Pulmonary artery endothelial cell (primary cell): Measurements from ENCODE around the gene MYL5. TPM values are rescaled to one million over a fixed set of nuclear protein-coding genes. Genes with fewer than 3 reads are reported as not detected.
"Not testable (repeated sequence)": the region's sequence is repeated elsewhere in the genome, so short reads cannot be mapped to it uniquely, and the experiment has no call there.

Experiments
- DNase-seq: peaks from one replicate; pipeline ENCODE4 v3.0.0-alpha.2; 2011; ENCODE audit warnings: low read depth, low spot score
- total RNA-seq: library from RNA; depleted of rRNA; stranded (reverse); fragments of >200 nt; gene quantifications from 2 replicates; pipeline ENCODE4 v1.2.3, GENCODE V29; 2014

The MYL5 gene
- total RNA-seq, 1 donor from 2014 or later: 13.5 TPM

DNA sequence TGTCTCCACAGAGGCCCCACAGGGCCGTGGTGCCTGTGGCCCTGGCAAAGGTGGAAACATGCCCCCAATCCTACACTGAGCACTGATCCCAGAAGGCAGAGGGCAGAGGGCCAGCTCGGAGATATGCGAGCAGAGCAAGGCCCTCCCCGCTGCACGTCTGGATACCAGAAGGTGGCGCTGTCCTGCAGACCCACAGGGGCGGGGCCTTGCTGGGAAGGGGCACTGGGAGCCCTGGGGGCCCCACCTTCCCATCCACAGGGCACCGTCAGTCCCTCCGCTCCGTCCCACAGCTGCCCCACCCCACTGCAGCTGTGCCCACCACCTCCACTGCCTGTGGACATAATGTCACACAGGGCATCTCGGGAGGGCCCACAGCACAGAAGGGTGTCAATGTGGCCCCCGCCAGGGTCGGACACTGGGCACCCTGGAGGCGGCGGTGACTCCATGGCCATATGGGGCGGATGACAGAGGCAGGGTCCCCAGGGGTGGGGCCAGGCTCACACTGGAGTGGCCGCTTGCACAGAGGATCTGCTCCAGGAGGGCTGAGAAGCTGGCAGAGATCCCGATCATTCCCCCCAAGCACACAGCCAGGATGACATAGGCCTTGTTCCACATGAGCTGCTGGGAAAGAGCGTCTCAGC lies 9.8 kb downstream of the MYL5 start:
- DNase-seq: peak; percentile 41

- no peak for DNase-seq
Observed at GRCh38 chr4:684623-685327, 10.4 kb downstream of the MYL5 start.

DNA sequence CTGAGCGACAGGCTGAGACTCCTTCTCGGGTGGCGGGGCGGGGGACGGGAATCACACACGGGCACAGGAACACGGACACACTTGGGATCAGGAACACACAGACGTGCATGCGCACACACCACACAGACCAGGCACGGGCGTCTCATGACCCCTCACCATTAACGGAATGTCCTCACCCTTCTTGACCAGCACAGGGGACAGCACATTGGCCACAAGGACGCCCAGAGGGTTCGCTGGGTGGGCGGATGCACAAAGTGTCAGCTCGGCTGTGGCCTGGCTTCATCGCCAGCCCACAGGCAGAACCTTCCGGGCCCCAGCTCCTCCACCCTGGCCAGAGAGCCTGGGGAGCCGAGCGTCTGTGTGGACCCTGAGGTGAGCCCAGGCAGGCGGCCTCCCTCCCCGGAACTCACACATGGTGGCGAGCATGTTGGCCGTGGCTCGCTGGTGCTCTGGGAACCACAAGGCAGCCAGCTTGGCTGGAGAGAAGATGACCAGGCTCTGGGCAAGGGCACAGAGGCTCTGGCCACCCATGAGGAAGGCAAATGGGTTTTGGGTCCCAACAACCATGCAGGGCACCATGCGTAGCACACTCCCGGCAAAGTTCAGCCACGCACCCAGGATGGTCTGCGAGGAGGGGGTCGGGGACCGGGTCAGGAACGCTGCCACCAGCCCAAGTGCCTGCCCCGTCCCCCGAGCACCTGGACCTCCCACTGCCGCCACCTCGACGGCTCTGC lies 11.5 kb downstream of the MYL5 start:
- DNase-seq: no peak

DNA sequence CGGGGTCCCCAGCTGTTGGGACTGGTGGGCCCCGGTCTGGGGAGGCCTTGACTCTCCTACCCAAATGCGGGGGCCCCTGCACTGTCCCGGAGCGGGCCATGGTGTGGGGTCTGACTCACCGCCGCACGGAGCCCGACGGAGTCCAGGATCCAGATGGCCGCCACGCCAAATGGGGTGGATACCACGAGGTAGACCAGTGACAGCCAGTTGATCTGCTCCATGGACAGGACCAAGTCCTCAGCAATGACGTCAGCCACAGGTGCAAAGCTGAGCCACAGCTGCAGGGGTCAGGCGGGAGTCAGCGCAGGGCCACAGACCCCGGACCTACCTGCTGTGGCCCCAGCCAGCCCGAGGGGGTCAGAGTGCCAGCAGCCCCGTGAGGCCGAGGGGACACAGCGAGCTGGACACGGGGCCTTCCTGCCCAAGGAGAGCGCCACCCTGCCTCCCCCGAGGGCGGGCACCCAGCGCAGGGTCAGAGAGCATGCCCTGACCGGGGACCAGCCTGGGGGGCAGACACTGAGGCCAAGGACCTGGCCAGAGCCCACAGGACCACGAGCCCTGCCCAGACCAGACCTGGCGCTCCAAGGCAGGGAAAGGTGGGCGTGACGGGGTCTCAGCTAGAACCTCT lies 12.2 kb downstream of the MYL5 start:
- no peak for DNase-seq

DNA sequence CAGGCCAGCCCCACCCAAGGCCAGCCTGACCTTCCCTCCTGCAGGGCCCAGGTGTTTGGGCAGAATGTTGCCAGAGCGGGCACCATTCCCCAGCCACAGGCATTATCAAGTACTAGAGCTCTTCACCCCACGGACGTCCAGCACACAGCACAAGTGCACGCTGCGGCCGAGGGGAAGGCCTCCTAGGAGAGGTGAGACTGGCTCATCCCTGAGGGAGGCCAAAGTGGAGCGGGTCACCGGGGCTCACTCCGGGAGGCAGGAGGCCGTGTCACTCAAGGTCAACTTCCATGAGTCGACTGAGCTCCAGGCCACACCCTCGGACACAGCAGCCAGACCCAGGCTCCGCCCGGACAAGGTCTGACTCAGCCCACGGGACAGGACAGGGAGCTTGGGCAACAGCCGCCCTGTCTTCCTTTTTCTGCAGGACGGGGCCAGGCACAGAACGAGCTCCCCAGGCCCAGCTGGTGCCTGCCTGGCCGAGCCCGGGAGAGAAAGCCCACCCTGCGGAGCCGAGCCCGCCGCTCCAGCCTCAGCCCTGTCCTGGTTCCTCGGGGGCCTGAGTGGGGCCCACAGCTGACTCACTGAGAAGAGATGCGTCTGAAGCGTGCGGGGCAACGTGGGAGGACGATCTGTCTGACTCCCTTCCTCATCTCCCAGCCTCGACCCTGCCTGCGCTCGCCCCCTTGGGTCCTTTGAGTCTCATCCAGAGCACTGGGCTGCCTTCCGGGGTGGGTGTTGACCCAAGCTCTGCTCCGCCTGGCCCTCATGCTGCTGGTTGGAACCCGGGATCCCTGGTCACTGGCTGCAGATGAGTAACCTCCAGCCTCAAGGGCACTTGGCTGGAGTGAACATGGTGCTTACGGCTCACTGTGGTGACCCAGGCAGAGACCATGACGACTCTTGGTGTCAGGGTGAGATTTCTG lies 13.0 kb downstream of the MYL5 start:
- DNase-seq: peak; percentile 45

- DNase-seq: no peak
Observed at GRCh38 chr4:687971-688853, 13.9 kb downstream of the MYL5 start.

DNA sequence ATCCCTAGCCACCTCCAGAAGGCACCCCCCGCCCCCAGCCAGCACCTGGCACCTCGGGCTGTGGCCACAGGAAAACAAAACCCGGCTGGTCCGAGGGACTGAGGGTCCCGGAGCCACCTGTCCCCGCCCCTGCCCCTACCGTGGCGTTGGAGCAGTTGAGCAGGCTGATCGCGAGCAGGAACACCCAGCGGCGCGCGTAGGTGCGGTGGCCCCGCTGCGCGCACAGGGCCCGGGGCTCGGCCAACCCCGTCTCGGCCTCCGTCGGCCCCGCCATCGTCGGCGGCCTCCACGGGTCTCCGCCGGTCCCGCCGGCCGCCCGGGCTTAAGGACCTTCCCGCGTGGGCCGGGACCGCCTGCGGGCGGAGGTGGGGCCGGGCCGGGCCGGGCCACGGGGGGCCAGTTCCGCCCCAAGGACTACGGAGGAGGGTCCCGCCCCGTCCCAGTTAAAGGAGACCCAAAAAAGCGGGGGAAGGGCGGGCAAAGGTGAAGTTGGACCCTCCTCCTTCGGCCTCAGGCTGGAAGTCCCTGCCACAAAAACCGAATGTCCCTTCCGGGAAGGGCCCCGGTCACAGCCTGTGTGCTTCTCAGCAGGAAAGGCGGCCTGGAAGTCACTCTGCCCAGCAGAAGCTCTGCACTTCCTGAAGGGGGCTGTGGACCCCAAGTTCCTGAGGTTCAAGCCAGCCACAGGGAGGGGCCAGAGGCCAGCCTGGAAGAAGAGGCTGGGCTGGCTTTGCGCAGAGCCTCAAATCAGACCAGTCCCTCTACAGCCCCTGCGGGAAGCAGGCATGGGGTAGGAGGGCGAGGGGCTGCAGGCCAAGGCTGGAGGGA lies 14.7 kb downstream of the MYL5 start, which contains the start of gene SLC49A3:
TSS of gene SLC49A3 (minus strand) at position 298 of the 828 bp plus-strand sequence. CDS start at position 274, 24 bp downstream.
- no peak for DNase-seq

DNA sequence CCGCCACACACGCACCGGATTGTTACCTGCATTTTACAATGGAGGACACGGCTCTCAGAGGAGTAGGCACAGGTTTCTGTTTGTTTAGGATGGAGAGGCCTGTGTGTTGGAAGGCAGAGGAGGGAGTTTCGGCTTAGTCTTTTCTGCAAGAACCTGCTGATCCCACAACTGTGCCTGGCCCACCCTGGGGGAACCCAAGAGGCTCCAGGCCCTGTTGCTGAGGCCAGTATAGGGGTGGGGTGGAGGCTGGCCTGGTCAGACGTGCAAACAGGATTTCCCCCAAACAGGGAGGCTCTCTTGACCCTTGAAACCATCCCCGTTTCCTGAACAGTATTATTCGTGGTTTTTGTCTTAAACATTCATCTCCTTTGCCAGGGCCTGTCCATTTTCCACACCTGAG lies 15.4 kb downstream of the MYL5 start:
- no peak for DNase-seq

DNA sequence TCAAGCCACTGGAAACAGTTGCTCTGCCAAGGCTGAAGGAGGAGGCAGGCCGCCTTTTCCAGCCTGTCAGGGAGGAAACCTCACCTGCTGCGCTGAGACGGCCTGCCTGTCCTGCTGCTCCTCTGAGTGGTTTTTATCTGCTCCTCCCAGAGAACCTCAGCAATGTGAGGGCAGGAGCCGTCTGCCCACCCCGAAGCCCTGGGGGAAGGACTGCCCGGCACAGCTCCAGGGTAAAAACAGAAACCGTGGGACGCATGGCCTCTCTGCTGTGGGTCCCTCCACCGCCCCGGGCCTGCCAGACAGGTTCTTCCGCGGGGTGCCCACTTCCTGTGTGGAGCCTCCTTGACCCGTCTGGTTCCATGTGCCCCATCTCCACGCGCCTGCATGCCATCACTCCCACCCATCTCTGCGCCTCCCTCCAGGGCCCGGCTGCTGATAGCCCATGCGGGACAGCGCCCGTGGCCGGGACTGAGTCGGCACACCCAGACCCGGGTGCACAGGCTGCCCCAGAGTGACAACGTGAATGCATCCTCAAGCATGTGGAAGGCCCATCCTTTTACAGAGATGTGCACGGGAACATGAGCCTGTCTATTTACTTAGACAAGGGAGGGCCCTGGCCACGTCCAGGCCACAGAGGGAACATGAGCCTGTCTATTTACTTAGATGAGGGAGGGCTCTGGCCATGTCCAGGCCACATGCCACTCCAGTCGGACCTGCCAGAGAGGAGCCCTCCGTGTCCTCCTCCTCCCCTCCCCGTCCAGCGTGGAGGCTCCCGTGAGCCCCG lies 18.6 kb downstream of the MYL5 start:
- no peak for DNase-seq

DNA sequence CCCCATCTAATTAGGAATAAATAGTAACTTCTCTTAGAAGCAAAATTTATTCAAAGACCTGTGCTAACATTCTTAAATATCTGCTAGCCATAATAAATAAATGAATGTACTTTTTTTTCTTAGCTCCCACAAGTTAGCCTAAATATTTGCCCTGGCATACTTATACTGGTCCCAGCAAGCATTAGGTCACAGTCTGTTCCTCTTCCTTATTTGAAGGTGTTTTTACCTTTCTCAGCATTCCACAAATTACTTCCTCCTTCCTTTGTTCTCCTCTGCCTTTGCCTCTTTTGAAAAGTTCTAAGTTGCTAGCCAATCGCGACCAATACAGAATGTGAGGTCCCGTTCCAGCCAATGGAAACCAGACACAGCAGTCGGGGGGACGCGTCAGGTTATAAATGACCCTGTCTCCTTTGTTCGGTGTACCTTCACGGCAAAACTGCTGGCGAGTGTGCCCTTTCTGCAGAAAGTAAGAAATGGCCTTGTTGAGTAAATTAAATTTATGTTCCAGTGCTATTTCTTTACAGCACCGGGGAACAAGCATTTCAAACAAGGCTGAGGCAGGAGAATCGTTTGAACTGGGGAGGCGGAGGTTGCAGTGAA lies 20.1 kb downstream of the MYL5 start:
- DNase-seq: not testable (repeated sequence)

DNA sequence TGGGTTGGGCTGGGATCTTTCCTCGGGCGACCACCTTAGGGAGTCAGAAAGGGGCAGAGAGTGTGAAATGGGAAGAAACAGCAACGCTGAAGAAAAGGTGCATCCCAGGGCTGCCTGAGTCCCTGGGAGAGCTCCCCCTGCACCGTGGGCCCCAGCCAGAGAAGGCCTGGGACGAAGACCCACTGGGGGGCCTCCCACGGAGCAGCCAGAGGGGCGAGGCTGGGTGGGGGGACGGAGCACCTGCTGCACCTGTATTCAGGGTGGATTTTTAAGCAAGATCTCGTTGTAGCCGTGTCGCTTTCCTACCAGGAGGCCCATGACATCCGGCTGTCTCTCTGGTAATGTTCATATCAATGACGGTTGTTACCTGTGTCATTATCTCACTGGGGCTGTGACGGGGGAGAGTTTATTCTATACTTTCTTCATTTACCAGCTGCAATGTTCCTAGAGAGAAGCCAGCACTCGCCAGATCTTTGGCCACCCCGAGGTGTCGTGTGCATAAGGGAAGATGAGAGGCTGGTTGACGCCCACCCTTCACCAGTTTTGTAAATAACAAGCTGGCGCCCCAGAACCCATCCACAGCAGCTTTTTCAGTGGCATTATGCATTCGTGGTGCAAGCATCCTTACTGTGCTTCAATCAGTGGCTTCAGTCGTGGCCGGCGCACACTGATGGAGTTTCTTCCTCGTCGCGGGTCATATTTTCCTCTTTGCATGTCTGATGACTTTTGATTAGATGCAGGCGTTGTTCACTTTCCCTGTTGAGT lies 25.7 kb downstream of the MYL5 start:
- DNase-seq: no peak

- no peak for DNase-seq
Observed at GRCh38 chr4:700587-701264, 26.4 kb downstream of the MYL5 start.

- no peak for DNase-seq
Observed at GRCh38 chr4:702618-703048, 28.3 kb downstream of the MYL5 start.

- no peak for DNase-seq
Observed at GRCh38 chr4:703336-704197, 29.2 kb downstream of the MYL5 start.

GRCh38 chr4:704198-704891 lies 30.0 kb downstream of the MYL5 start:
- DNase-seq: no peak
